Measurements from ENCODE around the gene ACAP3.

ACAP3 gene, protein sequence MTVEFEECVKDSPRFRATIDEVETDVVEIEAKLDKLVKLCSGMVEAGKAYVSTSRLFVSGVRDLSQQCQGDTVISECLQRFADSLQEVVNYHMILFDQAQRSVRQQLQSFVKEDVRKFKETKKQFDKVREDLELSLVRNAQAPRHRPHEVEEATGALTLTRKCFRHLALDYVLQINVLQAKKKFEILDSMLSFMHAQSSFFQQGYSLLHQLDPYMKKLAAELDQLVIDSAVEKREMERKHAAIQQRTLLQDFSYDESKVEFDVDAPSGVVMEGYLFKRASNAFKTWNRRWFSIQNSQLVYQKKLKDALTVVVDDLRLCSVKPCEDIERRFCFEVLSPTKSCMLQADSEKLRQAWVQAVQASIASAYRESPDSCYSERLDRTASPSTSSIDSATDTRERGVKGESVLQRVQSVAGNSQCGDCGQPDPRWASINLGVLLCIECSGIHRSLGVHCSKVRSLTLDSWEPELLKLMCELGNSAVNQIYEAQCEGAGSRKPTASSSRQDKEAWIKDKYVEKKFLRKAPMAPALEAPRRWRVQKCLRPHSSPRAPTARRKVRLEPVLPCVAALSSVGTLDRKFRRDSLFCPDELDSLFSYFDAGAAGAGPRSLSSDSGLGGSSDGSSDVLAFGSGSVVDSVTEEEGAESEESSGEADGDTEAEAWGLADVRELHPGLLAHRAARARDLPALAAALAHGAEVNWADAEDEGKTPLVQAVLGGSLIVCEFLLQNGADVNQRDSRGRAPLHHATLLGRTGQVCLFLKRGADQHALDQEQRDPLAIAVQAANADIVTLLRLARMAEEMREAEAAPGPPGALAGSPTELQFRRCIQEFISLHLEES

DNA sequence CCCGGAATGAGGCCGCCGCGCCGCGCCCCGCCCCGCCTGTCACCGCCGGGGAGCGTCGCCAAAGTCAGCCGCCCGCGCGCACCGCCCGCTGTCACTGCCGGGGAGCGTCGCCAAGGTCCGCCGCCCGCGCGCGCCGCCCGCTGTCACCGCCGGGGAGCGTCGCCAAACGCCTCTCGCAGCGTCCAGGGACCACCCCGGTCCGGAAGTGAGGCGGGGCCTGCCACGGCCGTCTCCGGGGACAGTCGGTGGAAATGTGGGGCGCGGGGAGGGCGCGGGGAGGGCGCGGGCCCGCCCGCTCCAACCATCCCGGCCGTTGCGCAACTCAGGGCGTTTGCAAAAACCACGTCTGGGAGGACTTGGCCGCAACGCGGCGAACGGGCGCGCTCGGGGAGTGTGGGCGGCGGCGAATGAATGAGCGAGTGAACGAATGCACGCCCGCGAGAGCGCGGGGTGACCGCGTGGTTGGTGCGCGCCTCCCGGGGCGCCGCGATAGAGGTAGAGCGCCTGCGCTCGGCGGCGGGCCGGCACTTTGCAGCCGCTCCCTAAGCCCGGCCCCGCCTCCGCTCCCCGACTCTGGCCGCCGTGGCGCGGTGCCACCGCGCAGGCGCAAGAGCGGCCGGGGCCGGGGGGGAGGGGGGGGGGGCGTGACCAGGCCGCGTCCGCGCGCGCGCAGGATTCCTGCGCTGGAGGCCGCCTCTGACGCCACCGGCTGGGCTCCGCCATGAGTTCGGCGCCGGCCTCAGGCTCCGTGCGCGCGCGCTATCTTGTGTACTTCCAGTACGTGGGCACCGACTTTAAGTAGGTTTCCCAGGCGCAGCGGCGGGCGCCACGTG lies at the start of gene ACAP3, which contains the start of gene PUSL1:
TSS of gene ACAP3 (minus strand) at position 8 of the 833 bp plus-strand sequence. CDS start 115 bp downstream, outside the sequence.
TSS of gene PUSL1 (plus strand) at position 675 of the 833 bp plus-strand sequence. CDS start at position 722, 47 bp downstream.
- Histone ChIP-seq H3K9ac (ENCODE audit: low read length) (peak within 1 kb of the TSS; percentile 4), H3K4me3 (ENCODE audit: low read depth in 1 of 2, low read length in 2 of 2) (peak within 1 kb of the TSS; percentile 85 to 98), H3K9me3 (ENCODE audit: low read length) (no peaks in the 10 kb centered on the region), H3K36me3 (ENCODE audit: insufficient read depth, low read length) (peaks cover 23% of the 10 kb centered on the region), H3K27me3 (ENCODE audit: control insufficient read depth in 1 of 2, insufficient read depth in 2 of 2, low read length in 2 of 2) (no peaks in the 10 kb centered on the region), H3K27ac (ENCODE audit: low read depth, low read length) (peak within 1 kb of the TSS; percentile 99), H3K4me1 (ENCODE audit: insufficient read depth, low read length) (peaks cover 26% of the 10 kb centered on the region)

DNA sequence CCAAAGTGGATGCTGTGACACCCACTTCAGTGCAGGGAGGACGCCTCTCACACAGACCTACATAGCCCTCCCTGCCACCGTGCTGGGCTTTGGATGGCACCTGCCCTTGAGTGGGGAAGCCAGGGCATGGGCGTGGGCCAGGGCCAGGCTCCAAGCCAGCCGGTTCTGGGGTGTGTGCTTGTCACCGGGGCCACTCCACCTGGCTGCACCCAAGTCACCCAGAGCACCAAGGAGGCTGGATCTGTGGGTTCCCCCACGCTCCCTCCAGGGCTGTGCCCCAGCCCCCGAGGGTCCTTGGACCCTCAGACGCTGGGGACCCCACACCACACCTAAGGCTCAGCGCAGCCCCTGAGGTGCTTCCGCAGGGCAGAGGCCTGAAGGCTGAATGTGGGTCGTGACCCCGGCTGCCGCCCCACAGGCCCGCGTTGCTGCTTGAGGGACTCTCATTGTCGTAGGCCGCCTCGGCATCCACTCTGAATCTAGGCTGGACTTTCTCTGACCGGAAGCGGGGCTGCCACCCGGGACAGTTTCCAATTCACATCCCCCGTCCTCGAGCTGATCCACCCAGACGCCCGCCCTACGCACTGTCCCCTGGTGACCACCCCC lies 49.2 kb upstream of the ACAP3 start:
- Histone ChIP-seq H3K27me3 (ENCODE audit: control insufficient read depth in 1 of 2, insufficient read depth in 2 of 2, low read length in 2 of 2) (peaks cover 0 to 10% of the 10 kb centered on the region in 2 donors), H3K27ac (ENCODE audit: low read depth, low read length) (peak overlapping the region; percentile 46), H3K4me3 (ENCODE audit: low read depth in 1 of 2, low read length in 2 of 2) (peak overlapping the region; percentile 50 to 87), H3K9ac (ENCODE audit: low read length) (peak overlapping the region; percentile 61), H3K4me1 (ENCODE audit: insufficient read depth, low read length) (peaks cover 48% of the 10 kb centered on the region), H3K9me3 (ENCODE audit: low read length) (no peaks in the 10 kb centered on the region), H3K36me3 (ENCODE audit: insufficient read depth, low read length) (peaks cover 18% of the 10 kb centered on the region)

DNA sequence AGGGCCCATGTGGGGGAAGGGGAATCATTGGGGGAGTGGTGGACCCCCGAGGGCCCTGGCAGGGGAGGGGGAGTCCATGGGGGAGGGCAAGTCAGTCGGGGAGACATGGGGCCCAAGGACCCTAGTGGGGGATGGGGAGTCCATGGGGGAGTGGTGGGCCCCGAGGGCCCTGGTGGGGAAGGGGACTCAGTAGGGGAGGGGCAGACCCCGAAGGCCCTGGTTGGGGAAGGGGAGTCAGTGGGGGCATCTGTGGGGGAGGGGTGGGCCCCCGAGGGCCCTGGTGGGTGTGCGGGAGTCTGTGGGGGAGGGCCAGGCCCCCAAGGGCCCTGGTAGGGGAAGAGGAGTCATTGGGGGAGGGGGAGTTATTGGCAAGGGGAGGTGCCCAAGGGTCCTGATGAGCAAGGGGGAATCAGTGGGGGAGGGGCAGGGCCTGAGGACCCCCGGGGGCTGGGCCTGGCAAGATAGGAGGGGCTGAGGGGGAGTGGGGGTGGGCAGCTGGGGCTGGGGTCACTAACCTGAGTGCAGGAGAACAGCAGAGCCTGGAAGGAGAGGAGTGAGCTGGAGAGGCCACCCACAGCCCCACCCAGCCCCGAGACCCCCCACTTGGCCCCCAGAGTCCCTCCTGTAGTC lies 48.6 kb upstream of the ACAP3 start:
- H3K9me3 ChIP-seq (ENCODE audit: low read length) = no peaks in the 10 kb centered on the region
- H3K36me3 ChIP-seq (ENCODE audit: insufficient read depth, low read length) = peaks cover 18% of the 10 kb centered on the region
- peak overlapping the region; percentile 20 to 87 for H3K4me3 ChIP-seq (ENCODE audit: low read depth in 1 of 2, low read length in 2 of 2)
- peak overlapping the region; percentile 46 for H3K27ac ChIP-seq (ENCODE audit: low read depth, low read length)
- peaks cover 46% of the 10 kb centered on the region for H3K4me1 ChIP-seq (ENCODE audit: insufficient read depth, low read length)
- H3K9ac ChIP-seq (ENCODE audit: low read length) = no peak overlapping the region
- peaks cover 0 to 10% of the 10 kb centered on the region in 2 donors for H3K27me3 ChIP-seq (ENCODE audit: control insufficient read depth in 1 of 2, insufficient read depth in 2 of 2, low read length in 2 of 2)

DNA sequence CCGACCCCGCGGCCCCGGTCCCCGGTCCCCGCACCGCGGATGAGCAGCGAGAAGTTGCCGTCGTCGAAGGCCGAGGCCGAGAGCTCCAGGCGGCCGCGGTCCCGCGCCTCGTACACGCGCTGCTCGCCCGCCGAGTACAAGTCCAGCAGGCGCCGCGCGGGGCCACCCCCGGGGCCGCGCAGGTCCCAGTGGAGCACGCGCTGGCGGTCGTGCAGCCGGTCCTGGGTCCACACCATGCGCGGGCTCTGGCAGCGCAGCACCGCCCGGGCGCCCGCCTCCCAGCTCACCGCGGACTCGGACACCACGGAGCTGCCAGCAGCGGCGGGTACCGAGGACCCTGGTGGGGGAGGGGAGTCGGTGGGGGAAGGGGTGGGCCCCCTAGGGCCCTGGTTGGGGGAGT lies 47.7 kb upstream of the ACAP3 start:
- Histone ChIP-seq H3K9me3 (ENCODE audit: low read length) (no peaks in the 10 kb centered on the region), H3K27me3 (ENCODE audit: control insufficient read depth in 1 of 2, insufficient read depth in 2 of 2, low read length in 2 of 2) (peaks cover 0 to 10% of the 10 kb centered on the region in 2 donors), H3K9ac (ENCODE audit: low read length) (no peak overlapping the region), H3K36me3 (ENCODE audit: insufficient read depth, low read length) (peaks cover 18% of the 10 kb centered on the region), H3K27ac (ENCODE audit: low read depth, low read length) (no peak overlapping the region), H3K4me3 (ENCODE audit: low read depth in 1 of 2, low read length in 2 of 2) (peak overlapping the region in 1 of 2 donors; percentile 7), H3K4me1 (ENCODE audit: insufficient read depth, low read length) (peaks cover 38% of the 10 kb centered on the region)

DNA sequence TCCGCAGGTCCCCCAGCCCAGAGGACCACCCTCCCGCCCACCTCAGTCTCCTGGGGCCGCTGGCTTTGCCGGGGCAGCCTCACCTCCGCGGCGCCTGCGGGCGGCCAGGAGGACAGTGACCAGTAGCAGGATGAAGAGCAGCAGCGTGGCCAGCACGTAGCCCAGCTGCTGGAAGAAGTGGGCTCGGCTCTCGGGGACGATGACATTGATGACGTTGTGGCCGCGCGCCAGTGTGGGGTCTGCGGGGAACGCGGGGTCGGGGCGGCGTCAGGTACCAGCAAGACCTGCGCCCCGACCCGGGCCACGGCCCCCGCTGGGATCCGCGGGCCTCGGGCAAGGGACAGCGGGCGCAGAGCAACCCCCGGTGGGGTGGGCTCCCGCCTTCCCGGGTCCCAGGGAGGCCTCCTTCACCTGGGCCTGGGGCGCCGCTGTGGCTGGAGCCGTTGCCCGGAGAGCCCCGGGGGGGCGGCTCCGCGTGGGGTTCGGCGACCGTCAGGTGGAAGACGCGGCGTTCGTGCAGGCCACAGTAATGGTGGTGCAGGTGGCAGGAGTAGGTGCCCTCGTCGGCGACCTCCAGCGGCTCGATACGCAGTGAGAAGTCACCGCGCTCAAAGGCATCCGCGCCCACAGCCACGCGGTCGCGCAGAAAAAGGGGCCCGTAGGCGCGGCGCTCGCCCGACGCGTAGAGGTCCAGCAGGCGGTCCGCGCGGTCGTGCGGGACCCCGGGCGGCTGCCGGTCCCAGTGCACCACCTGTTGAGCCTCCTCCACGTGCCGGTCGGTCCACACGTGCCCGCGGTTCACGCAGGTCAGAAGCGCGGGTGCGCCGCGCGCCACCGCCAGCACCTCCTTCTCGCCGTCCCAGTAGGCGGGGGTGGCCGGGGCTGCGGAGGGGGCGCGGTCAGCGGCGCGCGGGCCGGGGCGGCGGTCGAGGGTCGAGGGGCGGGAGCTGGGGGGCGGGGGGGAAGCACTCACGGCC lies 46.8 kb upstream of the ACAP3 start:
- Histone ChIP-seq H3K27me3 (ENCODE audit: control insufficient read depth in 1 of 2, insufficient read depth in 2 of 2, low read length in 2 of 2) (peaks cover 0 to 10% of the 10 kb centered on the region in 2 donors), H3K27ac (ENCODE audit: low read depth, low read length) (no peak overlapping the region), H3K4me1 (ENCODE audit: insufficient read depth, low read length) (peaks cover 32% of the 10 kb centered on the region), H3K36me3 (ENCODE audit: insufficient read depth, low read length) (peaks cover 18% of the 10 kb centered on the region), H3K9ac (ENCODE audit: low read length) (no peak overlapping the region), H3K4me3 (ENCODE audit: low read depth in 1 of 2, low read length in 2 of 2) (peak overlapping the region in 1 of 2 donors; percentile 7), H3K9me3 (ENCODE audit: low read length) (no peaks in the 10 kb centered on the region)

DNA sequence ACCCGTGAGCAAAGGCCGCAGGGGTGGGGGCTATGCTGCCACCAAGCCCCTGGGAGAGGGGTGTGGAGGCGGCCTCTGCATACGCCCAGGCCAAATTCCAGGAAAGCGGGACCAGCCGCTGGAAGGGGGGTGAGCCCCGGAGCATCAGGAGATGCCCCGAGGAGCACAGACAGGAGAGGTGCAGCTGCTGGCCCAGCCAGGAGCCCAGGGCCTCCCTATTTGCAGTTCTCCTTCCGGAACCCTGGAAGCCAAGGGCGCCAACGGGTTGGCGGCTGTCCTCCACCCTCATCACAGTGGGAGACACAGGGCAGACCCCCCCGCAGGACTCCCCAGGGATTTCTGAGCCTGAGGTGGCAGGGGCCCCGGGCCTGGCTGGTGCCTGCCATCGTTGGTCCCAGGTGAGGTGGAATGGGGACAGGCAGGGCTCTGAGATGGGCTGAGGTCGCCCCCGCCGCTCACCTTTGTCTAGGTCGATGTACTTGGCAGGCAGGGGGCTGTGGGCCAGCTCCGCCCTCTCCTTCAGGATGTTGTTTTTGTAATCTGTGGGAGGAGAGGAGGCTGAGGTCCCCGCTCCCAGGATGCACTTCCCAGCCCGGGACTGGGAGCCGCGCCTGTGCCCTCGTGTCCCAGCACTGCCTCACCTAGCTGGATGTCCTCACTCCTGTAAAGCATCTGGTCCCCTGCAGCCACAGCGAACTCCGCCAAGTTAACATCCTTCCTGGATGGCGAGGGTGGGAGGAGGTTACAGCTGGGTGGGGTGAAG lies 45.8 kb upstream of the ACAP3 start:
- H3K27me3 ChIP-seq (ENCODE audit: control insufficient read depth in 1 of 2, insufficient read depth in 2 of 2, low read length in 2 of 2) = peaks cover 0 to 7% of the 10 kb centered on the region in 2 donors
- H3K27ac ChIP-seq (ENCODE audit: low read depth, low read length) = no peak overlapping the region

DNA sequence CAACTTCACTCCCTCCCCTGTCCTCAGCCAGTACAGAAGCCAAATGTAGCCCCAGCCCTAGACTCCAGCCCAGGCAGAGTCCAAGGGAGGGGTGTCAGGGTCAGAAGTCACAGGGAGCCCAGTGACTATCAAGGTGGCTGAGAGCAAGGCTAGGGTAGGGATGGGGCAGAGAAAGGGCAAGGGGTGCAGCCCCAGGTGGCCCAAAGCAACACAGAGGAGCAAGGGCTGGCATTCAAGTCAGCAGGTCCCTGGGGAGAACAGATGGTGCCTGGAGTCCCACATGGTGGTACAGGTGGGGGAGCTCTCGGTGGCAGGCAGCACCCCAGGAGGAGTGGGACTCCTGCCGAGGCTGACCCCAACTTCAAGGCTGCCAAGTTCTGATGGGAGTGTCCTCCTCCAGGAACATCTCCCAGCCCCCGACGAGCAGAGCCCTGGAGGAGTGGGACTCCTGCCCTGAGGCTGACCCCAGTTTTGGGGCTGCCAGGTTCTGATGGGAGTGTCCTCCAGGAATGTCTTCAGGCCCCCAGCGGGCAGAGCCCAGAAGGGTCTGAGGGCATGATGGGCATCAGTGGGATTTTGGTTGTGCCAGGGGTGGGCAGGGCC lies 45.2 kb upstream of the ACAP3 start:
- Histone ChIP-seq H3K36me3 (ENCODE audit: insufficient read depth, low read length) (peaks cover 18% of the 10 kb centered on the region), H3K27ac (ENCODE audit: low read depth, low read length) (no peak overlapping the region), H3K9me3 (ENCODE audit: low read length) (no peaks in the 10 kb centered on the region), H3K9ac (ENCODE audit: low read length) (no peak overlapping the region), H3K4me1 (ENCODE audit: insufficient read depth, low read length) (peaks cover 21% of the 10 kb centered on the region), H3K4me3 (ENCODE audit: low read depth in 1 of 2, low read length in 2 of 2) (no peak overlapping the region), H3K27me3 (ENCODE audit: control insufficient read depth in 1 of 2, insufficient read depth in 2 of 2, low read length in 2 of 2) (peaks cover 0 to 6% of the 10 kb centered on the region in 2 donors)

More for the DNA sequence above, 45.8 kb upstream of the ACAP3 start:
- Histone ChIP-seq H3K9me3 (ENCODE audit: low read length) (no peaks in the 10 kb centered on the region), H3K9ac (ENCODE audit: low read length) (no peak overlapping the region), H3K4me3 (ENCODE audit: low read depth in 1 of 2, low read length in 2 of 2) (no peak overlapping the region), H3K4me1 (ENCODE audit: insufficient read depth, low read length) (peaks cover 22% of the 10 kb centered on the region), H3K36me3 (ENCODE audit: insufficient read depth, low read length) (peaks cover 18% of the 10 kb centered on the region)

DNA sequence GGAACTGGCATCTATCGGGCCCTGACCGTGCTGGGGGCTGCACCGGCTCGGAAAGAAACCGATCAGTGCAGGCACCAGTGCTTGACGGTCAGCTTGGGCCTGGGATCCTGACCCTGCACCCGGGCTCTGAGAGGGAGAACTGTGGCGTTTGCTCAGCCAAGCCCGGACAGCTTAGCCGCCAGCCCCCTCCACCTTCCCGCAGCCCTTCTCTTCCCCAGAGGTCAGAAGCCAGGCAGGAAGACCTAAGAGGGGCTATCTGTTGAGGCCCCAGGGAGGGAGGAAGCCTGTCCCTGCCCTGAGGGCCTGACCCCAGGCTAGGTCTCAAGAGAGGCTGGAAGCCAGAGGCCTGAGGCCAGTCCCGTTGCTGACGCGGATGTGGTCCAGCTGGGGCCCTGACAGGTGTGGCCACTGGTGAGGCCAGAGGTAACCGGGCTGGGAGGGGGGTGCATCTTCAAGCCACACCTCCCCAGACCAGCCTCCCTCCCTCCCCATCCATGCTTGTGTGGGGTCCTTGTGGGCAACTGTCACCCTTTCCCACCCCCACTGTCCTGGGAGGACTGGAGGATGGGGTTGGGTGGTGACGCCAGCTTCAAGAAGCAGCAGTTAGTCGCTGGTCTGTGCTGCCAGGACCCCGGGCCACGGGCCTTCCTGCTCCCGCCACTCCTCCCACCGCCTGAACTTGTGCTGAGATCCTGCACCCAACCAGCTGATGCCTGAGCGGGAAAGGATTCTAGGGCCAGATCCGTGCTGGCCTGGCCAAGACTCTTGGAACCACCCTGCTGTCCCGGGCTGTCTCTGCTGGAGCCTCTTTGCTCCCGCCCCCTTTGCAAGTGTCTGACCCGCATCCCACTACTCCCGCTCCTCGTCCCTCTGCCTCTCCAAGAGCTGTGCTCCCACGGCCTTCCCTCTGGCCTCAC lies 44.0 kb upstream of the ACAP3 start:
- peak overlapping the region; percentile 39 for H3K27ac ChIP-seq (ENCODE audit: low read depth, low read length)
- peaks cover 24% of the 10 kb centered on the region for H3K4me1 ChIP-seq (ENCODE audit: insufficient read depth, low read length)
- H3K4me3 ChIP-seq (ENCODE audit: low read depth in 1 of 2, low read length in 2 of 2) = no peak overlapping the region

More for the DNA sequence above, 44.0 kb upstream of the ACAP3 start:
- peaks cover 0 to 6% of the 10 kb centered on the region in 2 donors for H3K27me3 ChIP-seq (ENCODE audit: control insufficient read depth in 1 of 2, insufficient read depth in 2 of 2, low read length in 2 of 2)
- H3K9me3 ChIP-seq (ENCODE audit: low read length) = no peaks in the 10 kb centered on the region
- no peak overlapping the region for H3K9ac ChIP-seq (ENCODE audit: low read length)
- peaks cover 18% of the 10 kb centered on the region for H3K36me3 ChIP-seq (ENCODE audit: insufficient read depth, low read length)

Data from muscle layer of colon (tissue), 2 donors.